Measurements from ENCODE around the gene TRIM65.

The TRIM65 gene

GRCh38 chr17:75927286-75927922, 30.7 kb upstream of the TRIM65 start:
- no peaks in the 10 kb centered on the region for H3K27me3 ChIP-seq (ENCODE audit: control insufficient read depth in 5 of 5, insufficient read depth in 4 of 5, low read length in 5 of 5)
- H3K36me3 ChIP-seq (ENCODE audit: control insufficient read depth in 5 of 5, insufficient read depth in 5 of 5, low read length in 5 of 5), result peaks cover 0 to 23% (median 15%) of the 10 kb centered on the region in 5 donors
- H3K9ac ChIP-seq (ENCODE audit: low read length in 5 of 5), result no peak overlapping the region

DNA sequence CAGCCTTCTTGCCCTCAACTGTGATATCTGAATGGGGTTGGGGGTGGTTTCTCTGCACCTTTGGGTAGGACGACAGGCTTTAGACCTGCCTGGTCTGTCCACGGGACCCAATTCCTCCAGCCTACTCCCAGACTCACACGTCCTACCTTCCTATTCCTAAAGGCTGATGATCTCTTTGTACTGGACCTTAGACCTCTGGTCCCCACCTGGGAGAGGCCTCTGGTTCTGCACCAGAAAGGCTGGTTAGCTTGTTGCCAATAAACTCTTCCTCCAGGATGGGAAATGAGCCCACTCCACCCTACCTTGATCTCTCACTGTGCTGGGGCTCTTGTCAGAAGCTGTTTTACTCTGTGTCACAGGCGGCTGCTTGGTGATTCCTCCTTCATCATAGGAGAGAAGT, 29.7 kb upstream of the TRIM65 start:
- Histone ChIP-seq H3K9ac (ENCODE audit: low read length in 5 of 5) (no peak overlapping the region), H3K4me3 (ENCODE audit: low read depth in 1 of 5, low read length in 5 of 5) (no peak overlapping the region), H3K27ac (ENCODE audit: low read depth, low read length) (no peak overlapping the region), H3K9me3 (ENCODE audit: control insufficient read depth in 5 of 5, low read length in 5 of 5) (no peaks in the 10 kb centered on the region), H3K27me3 (ENCODE audit: control insufficient read depth in 5 of 5, insufficient read depth in 4 of 5, low read length in 5 of 5) (no peaks in the 10 kb centered on the region), H3K36me3 (ENCODE audit: control insufficient read depth in 5 of 5, insufficient read depth in 5 of 5, low read length in 5 of 5) (peaks cover 0 to 23% (median 20%) of the 10 kb centered on the region in 5 donors), H3K4me1 (ENCODE audit: control insufficient read depth in 5 of 5, insufficient read depth in 5 of 5, low read length in 5 of 5) (peaks cover 0 to 5% (median 0%) of the 10 kb centered on the region in 5 donors)

More at GRCh38 chr17:75927286-75927922, 30.7 kb upstream of the TRIM65 start:
- Histone ChIP-seq H3K9me3 (ENCODE audit: control insufficient read depth in 5 of 5, low read length in 5 of 5) (no peaks in the 10 kb centered on the region), H3K4me3 (ENCODE audit: low read depth in 1 of 5, low read length in 5 of 5) (no peak overlapping the region), H3K4me1 (ENCODE audit: control insufficient read depth in 5 of 5, insufficient read depth in 5 of 5, low read length in 5 of 5) (no peaks in the 10 kb centered on the region), H3K27ac (ENCODE audit: low read depth, low read length) (no peak overlapping the region)

GRCh38 chr17:75925912-75926311, 29.2 kb upstream of the TRIM65 start:
- Histone ChIP-seq H3K27me3 (ENCODE audit: control insufficient read depth in 5 of 5, insufficient read depth in 4 of 5, low read length in 5 of 5) (no peaks in the 10 kb centered on the region), H3K27ac (ENCODE audit: low read depth, low read length) (no peak overlapping the region), H3K36me3 (ENCODE audit: control insufficient read depth in 5 of 5, insufficient read depth in 5 of 5, low read length in 5 of 5) (peaks cover 0 to 23% (median 20%) of the 10 kb centered on the region in 5 donors), H3K9ac (ENCODE audit: low read length in 5 of 5) (no peak overlapping the region), H3K4me1 (ENCODE audit: control insufficient read depth in 5 of 5, insufficient read depth in 5 of 5, low read length in 5 of 5) (peaks cover 0 to 5% (median 0%) of the 10 kb centered on the region in 5 donors), H3K9me3 (ENCODE audit: control insufficient read depth in 5 of 5, low read length in 5 of 5) (no peaks in the 10 kb centered on the region), H3K4me3 (ENCODE audit: low read depth in 1 of 5, low read length in 5 of 5) (no peak overlapping the region)

- peaks cover 0 to 27% (median 20%) of the 10 kb centered on the region in 5 donors for H3K36me3 ChIP-seq (ENCODE audit: control insufficient read depth in 5 of 5, insufficient read depth in 5 of 5, low read length in 5 of 5)
- H3K9ac ChIP-seq (ENCODE audit: low read length in 5 of 5), result no peak overlapping the region
- H3K27me3 ChIP-seq (ENCODE audit: control insufficient read depth in 5 of 5, insufficient read depth in 4 of 5, low read length in 5 of 5), result no peaks in the 10 kb centered on the region
- no peak overlapping the region for H3K27ac ChIP-seq (ENCODE audit: low read depth, low read length)
- no peaks in the 10 kb centered on the region for H3K9me3 ChIP-seq (ENCODE audit: control insufficient read depth in 5 of 5, low read length in 5 of 5)
- no peak overlapping the region for H3K4me3 ChIP-seq (ENCODE audit: low read depth in 1 of 5, low read length in 5 of 5)
- peaks cover 0 to 5% (median 0%) of the 10 kb centered on the region in 5 donors for H3K4me1 ChIP-seq (ENCODE audit: control insufficient read depth in 5 of 5, insufficient read depth in 5 of 5, low read length in 5 of 5)
Measured at GRCh38 chr17:75925103-75925502, 28.4 kb upstream of the TRIM65 start.

- Histone ChIP-seq H3K9ac (ENCODE audit: low read length in 5 of 5) (no peak overlapping the region), H3K9me3 (ENCODE audit: control insufficient read depth in 5 of 5, low read length in 5 of 5) (no peaks in the 10 kb centered on the region), H3K4me1 (ENCODE audit: control insufficient read depth in 5 of 5, insufficient read depth in 5 of 5, low read length in 5 of 5) (peaks cover 0 to 5% (median 0%) of the 10 kb centered on the region in 5 donors), H3K27ac (ENCODE audit: low read depth, low read length) (no peak overlapping the region), H3K4me3 (ENCODE audit: low read depth in 1 of 5, low read length in 5 of 5) (no peak overlapping the region), H3K27me3 (ENCODE audit: control insufficient read depth in 5 of 5, insufficient read depth in 4 of 5, low read length in 5 of 5) (no peaks in the 10 kb centered on the region), H3K36me3 (ENCODE audit: control insufficient read depth in 5 of 5, insufficient read depth in 5 of 5, low read length in 5 of 5) (peaks cover 0 to 37% (median 24%) of the 10 kb centered on the region in 5 donors)
Measured at GRCh38 chr17:75922963-75923874, 26.5 kb upstream of the TRIM65 start.

- H3K9me3 ChIP-seq (ENCODE audit: control insufficient read depth in 5 of 5, low read length in 5 of 5), result no peaks in the 10 kb centered on the region
- H3K9ac ChIP-seq (ENCODE audit: low read length in 5 of 5), result no peak overlapping the region
- H3K4me3 ChIP-seq (ENCODE audit: low read depth in 1 of 5, low read length in 5 of 5), result no peak overlapping the region
- peaks cover 0 to 5% (median 0%) of the 10 kb centered on the region in 5 donors for H3K4me1 ChIP-seq (ENCODE audit: control insufficient read depth in 5 of 5, insufficient read depth in 5 of 5, low read length in 5 of 5)
- no peak overlapping the region for H3K27ac ChIP-seq (ENCODE audit: low read depth, low read length)
- peaks cover 0 to 45% (median 29%) of the 10 kb centered on the region in 5 donors for H3K36me3 ChIP-seq (ENCODE audit: control insufficient read depth in 5 of 5, insufficient read depth in 5 of 5, low read length in 5 of 5)
- H3K27me3 ChIP-seq (ENCODE audit: control insufficient read depth in 5 of 5, insufficient read depth in 4 of 5, low read length in 5 of 5), result no peaks in the 10 kb centered on the region
Measured at GRCh38 chr17:75922173-75922961, 25.6 kb upstream of the TRIM65 start.

GRCh38 chr17:75921596-75921995, 24.8 kb upstream of the TRIM65 start:
- Histone ChIP-seq H3K27me3 (ENCODE audit: control insufficient read depth in 5 of 5, insufficient read depth in 4 of 5, low read length in 5 of 5) (no peaks in the 10 kb centered on the region), H3K36me3 (ENCODE audit: control insufficient read depth in 5 of 5, insufficient read depth in 5 of 5, low read length in 5 of 5) (peaks cover 0 to 47% (median 28%) of the 10 kb centered on the region in 5 donors), H3K27ac (ENCODE audit: low read depth, low read length) (no peak overlapping the region), H3K9me3 (ENCODE audit: control insufficient read depth in 5 of 5, low read length in 5 of 5) (no peaks in the 10 kb centered on the region), H3K9ac (ENCODE audit: low read length in 5 of 5) (no peak overlapping the region), H3K4me3 (ENCODE audit: low read depth in 1 of 5, low read length in 5 of 5) (no peak overlapping the region), H3K4me1 (ENCODE audit: control insufficient read depth in 5 of 5, insufficient read depth in 5 of 5, low read length in 5 of 5) (peaks cover 0 to 5% (median 0%) of the 10 kb centered on the region in 5 donors)

DNA sequence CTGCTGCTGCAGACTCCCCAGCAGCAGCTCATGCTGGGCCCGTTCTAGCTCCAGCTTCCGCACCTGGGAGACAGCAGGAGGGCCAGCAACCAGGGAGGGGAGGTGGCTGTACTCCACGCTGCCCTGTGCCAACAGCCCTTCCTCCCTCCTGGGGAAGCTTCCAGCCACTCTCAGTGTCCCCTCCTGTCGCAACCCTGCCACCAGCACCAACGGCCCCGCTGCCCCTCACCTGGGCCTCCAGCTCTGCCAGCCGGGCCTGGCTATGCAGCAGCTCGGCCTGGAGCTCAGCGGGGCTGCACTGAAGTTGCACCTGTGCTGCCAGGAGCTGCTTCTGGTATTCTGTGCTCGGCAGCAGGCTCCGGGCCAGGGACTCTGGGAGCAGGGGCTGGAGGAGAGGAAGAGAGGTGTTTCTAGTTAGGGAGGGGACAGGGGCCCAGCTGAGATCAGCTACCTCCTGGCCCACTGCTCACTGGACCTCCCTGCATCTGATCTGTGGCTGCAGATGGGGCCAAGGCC, 23.4 kb upstream of the TRIM65 start:
- no peaks in the 10 kb centered on the region for H3K9me3 ChIP-seq (ENCODE audit: control insufficient read depth in 5 of 5, low read length in 5 of 5)

GRCh38 chr17:75919611-75920010, 22.9 kb upstream of the TRIM65 start:
- no peaks in the 10 kb centered on the region for H3K9me3 ChIP-seq (ENCODE audit: control insufficient read depth in 5 of 5, low read length in 5 of 5)
- no peak overlapping the region for H3K4me3 ChIP-seq (ENCODE audit: low read depth in 1 of 5, low read length in 5 of 5)
- H3K9ac ChIP-seq (ENCODE audit: low read length in 5 of 5), result no peak overlapping the region
- H3K27ac ChIP-seq (ENCODE audit: low read depth, low read length), result no peak overlapping the region
- peaks cover 0 to 5% (median 0%) of the 10 kb centered on the region in 5 donors for H3K4me1 ChIP-seq (ENCODE audit: control insufficient read depth in 5 of 5, insufficient read depth in 5 of 5, low read length in 5 of 5)
- H3K27me3 ChIP-seq (ENCODE audit: control insufficient read depth in 5 of 5, insufficient read depth in 4 of 5, low read length in 5 of 5), result no peaks in the 10 kb centered on the region
- peaks cover 0 to 35% (median 20%) of the 10 kb centered on the region in 5 donors for H3K36me3 ChIP-seq (ENCODE audit: control insufficient read depth in 5 of 5, insufficient read depth in 5 of 5, low read length in 5 of 5)

More for the DNA sequence above, 23.4 kb upstream of the TRIM65 start:
- Histone ChIP-seq H3K9ac (ENCODE audit: low read length in 5 of 5) (no peak overlapping the region), H3K27me3 (ENCODE audit: control insufficient read depth in 5 of 5, insufficient read depth in 4 of 5, low read length in 5 of 5) (no peaks in the 10 kb centered on the region), H3K4me3 (ENCODE audit: low read depth in 1 of 5, low read length in 5 of 5) (no peak overlapping the region), H3K4me1 (ENCODE audit: control insufficient read depth in 5 of 5, insufficient read depth in 5 of 5, low read length in 5 of 5) (peaks cover 0 to 5% (median 0%) of the 10 kb centered on the region in 5 donors), H3K27ac (ENCODE audit: low read depth, low read length) (no peak overlapping the region), H3K36me3 (ENCODE audit: control insufficient read depth in 5 of 5, insufficient read depth in 5 of 5, low read length in 5 of 5) (peaks cover 0 to 33% (median 17%) of the 10 kb centered on the region in 5 donors)

Data from subcutaneous abdominal adipose tissue (tissue), 5 donors.